Upper lobe of left lung (tissue), 4 donors: ENCODE results near the gene PDZK1IP1.

Experiments used
- CTCF ChIP-seq, 6 experiments: fragments of 450-650 bp in 4 of 6; fragments of 200-600 bp in 2 of 6; sonication (generic) in 2 of 6; IDR thresholded peaks; one replicate each; pipeline ENCODE4 v1.5.1; 2016 to 2019; ENCODE audit warnings: antibody characterized with exemption in 6 of 6
- POLR2A ChIP-seq, 4 donors: fragments of 450-650 bp; IDR thresholded peaks; one replicate each; pipeline ENCODE4 v1.5.1; 2016 to 2017; ENCODE audit warnings: antibody characterized with exemption in 4 of 4, mild to moderate bottlenecking in 2 of 4
- POLR2AphosphoS5 ChIP-seq, 2 donors: sonication (generic); formaldehyde crosslinking; IDR thresholded peaks; one replicate each; pipeline ENCODE4 v1.5.1; 2017; ENCODE audit warnings: antibody characterized with exemption in 2 of 2

GRCh38 chr1:47161298-47162040 lies 28.4 kb downstream of the PDZK1IP1 start:
- TF ChIP-seq CTCF (IDR thresholded peaks at IDR 0.05) (no peak), POLR2A (IDR thresholded peaks at IDR 0.05) (no peak), POLR2AphosphoS5 (IDR thresholded peaks at IDR 0.05) (no peak)
